ENCODE results near the gene PPP6R1.

- TF ChIP-seq TBP (CRISPR knock-in tag; IDR thresholded peaks at IDR 0.05) (no peak), RNF2 (conservative IDR thresholded peaks at IDR 0.05; ENCODE audit: low read depth) (no peak), ZNF138 (CRISPR knock-in tag; IDR thresholded peaks at IDR 0.05; ENCODE audit: low read depth) (no peak), POLR2AphosphoS5 (IDR thresholded peaks at IDR 0.05; ENCODE audit: low read depth, low read length) (no peak), MAFK (conservative IDR thresholded peaks at IDR 0.05 in 1 of 2, IDR thresholded peaks at IDR 0.05 in 1 of 2; ENCODE audit: low read length in 2 of 2) (no peak), CCAR2 (optimal IDR thresholded peaks at IDR 0.05; ENCODE audit: low read depth, low read length) (no peak), MNT (IDR thresholded peaks at IDR 0.05) (no peak), ZNF737 (CRISPR knock-in tag; IDR thresholded peaks at IDR 0.05; ENCODE audit: borderline replicate concordance) (no peak), CTCF (CRISPR knock-in tag; IDR thresholded peaks at IDR 0.05) (no peak), ZMYM4 (CRISPR knock-in tag; IDR thresholded peaks at IDR 0.05) (no peak), ZHX2 (IDR thresholded peaks at IDR 0.05; ENCODE audit: low read depth) (no peak), ZHX2 (CRISPR knock-in tag; IDR thresholded peaks at IDR 0.05; ENCODE audit: borderline replicate concordance) (no peak)
Measured at GRCh38 chr19:55227241-55228014, 31.4 kb downstream of the PPP6R1 start.
